Liver (tissue), 3 donors: ENCODE data around the gene BMPER.

Experiments
- ATF3 ChIP-seq: IDR thresholded peaks from 2 replicates; pipeline ENCODE4 v1.6.1; 2016; ENCODE audit warnings: antibody characterized with exemption
- CTCF ChIP-seq: fragments of 150-350 bp; IDR thresholded peaks from 2 replicates; pipeline ENCODE4 v1.5.1; 2017; ENCODE audit warnings: improper control_type of control experiment, low read depth, low read length; ENCODE audit not compliant: missing input control
- EGR1 ChIP-seq, 2 donors: IDR thresholded peaks; 2 replicates each; pipeline ENCODE4 v1.6.1; 2016 to 2018; ENCODE audit warnings: antibody characterized with exemption in 2 of 2, low read depth in 2 of 2
- GABPA ChIP-seq, 2 donors: IDR thresholded peaks in 1 of 2; conservative IDR thresholded peaks in 1 of 2; 2 replicates each; pipeline ENCODE4 v1.6.1; 2016; ENCODE audit warnings: antibody characterized with exemption in 2 of 2, mild to moderate bottlenecking in 1 of 2, moderate library complexity in 1 of 2
- HNF4G ChIP-seq: IDR thresholded peaks from 2 replicates; pipeline ENCODE4 v1.6.1; 2016; ENCODE audit warnings: antibody characterized with exemption
- JUND ChIP-seq, 2 donors: IDR thresholded peaks; 2 replicates each; pipeline ENCODE4 v1.6.1; 2016; ENCODE audit warnings: antibody characterized with exemption in 2 of 2
- TAF1 ChIP-seq: conservative IDR thresholded peaks from 2 replicates; pipeline ENCODE4 v1.6.1; 2016; ENCODE audit warnings: antibody characterized with exemption, mild to moderate bottlenecking
- TF ChIP-seq, protein P1 (sequence below): IDR thresholded peaks from 2 replicates; pipeline ENCODE4 v1.6.1; 2016; ENCODE audit warnings: antibody characterized with exemption
- TF ChIP-seq, protein P2 (sequence below): IDR thresholded peaks from 2 replicates; pipeline ENCODE4 v1.6.1; 2016; ENCODE audit warnings: antibody characterized with exemption, mild to moderate bottlenecking
- TF ChIP-seq, protein P3 (sequence below): IDR thresholded peaks from 2 replicates; pipeline ENCODE4 v1.6.1; 2016; ENCODE audit warnings: antibody characterized with exemption
- donor health status: healthy.
- donor health status: healthy.

- TF ChIP-seq CTCF (no peak), TAF1 (no peak), JUND (IDR thresholded peaks at IDR 0.05) (no peak), EGR1 (IDR thresholded peaks at IDR 0.05; ENCODE audit: low read depth in 2 of 2) (no peak), GABPA (IDR thresholded peaks at IDR 0.05 in 1 of 2, conservative IDR thresholded peaks at IDR 0.05 in 1 of 2) (no peak), HNF4G (no peak), ATF3 (no peak)
- TF ChIP-seq, protein P1, sequence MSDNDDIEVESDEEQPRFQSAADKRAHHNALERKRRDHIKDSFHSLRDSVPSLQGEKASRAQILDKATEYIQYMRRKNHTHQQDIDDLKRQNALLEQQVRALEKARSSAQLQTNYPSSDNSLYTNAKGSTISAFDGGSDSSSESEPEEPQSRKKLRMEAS: no peak
- TF ChIP-seq, protein P2, sequence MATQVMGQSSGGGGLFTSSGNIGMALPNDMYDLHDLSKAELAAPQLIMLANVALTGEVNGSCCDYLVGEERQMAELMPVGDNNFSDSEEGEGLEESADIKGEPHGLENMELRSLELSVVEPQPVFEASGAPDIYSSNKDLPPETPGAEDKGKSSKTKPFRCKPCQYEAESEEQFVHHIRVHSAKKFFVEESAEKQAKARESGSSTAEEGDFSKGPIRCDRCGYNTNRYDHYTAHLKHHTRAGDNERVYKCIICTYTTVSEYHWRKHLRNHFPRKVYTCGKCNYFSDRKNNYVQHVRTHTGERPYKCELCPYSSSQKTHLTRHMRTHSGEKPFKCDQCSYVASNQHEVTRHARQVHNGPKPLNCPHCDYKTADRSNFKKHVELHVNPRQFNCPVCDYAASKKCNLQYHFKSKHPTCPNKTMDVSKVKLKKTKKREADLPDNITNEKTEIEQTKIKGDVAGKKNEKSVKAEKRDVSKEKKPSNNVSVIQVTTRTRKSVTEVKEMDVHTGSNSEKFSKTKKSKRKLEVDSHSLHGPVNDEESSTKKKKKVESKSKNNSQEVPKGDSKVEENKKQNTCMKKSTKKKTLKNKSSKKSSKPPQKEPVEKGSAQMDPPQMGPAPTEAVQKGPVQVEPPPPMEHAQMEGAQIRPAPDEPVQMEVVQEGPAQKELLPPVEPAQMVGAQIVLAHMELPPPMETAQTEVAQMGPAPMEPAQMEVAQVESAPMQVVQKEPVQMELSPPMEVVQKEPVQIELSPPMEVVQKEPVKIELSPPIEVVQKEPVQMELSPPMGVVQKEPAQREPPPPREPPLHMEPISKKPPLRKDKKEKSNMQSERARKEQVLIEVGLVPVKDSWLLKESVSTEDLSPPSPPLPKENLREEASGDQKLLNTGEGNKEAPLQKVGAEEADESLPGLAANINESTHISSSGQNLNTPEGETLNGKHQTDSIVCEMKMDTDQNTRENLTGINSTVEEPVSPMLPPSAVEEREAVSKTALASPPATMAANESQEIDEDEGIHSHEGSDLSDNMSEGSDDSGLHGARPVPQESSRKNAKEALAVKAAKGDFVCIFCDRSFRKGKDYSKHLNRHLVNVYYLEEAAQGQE: no peak
- TF ChIP-seq, protein P3, sequence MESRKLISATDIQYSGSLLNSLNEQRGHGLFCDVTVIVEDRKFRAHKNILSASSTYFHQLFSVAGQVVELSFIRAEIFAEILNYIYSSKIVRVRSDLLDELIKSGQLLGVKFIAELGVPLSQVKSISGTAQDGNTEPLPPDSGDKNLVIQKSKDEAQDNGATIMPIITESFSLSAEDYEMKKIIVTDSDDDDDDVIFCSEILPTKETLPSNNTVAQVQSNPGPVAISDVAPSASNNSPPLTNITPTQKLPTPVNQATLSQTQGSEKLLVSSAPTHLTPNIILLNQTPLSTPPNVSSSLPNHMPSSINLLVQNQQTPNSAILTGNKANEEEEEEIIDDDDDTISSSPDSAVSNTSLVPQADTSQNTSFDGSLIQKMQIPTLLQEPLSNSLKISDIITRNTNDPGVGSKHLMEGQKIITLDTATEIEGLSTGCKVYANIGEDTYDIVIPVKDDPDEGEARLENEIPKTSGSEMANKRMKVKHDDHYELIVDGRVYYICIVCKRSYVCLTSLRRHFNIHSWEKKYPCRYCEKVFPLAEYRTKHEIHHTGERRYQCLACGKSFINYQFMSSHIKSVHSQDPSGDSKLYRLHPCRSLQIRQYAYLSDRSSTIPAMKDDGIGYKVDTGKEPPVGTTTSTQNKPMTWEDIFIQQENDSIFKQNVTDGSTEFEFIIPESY: no peak
Measured at GRCh38 chr7:33958104-33958503, 52.8 kb downstream of the BMPER start.
